GM21528 (cell line): ENCODE results near the gene ZNF415.
A peak's percentile ranks its signal among the peaks of the same experiment; 100 is the strongest.
"Not testable (repeated sequence)": the region's sequence is repeated elsewhere in the genome, so short reads cannot be mapped to it uniquely, and the experiment has no call there.

Experiments used
- ATAC-seq: cut with Tn5 transposase; IDR thresholded peaks from one replicate; pipeline ENCODE4 v1.9.1; 2021; ENCODE audit warnings: mild to moderate bottlenecking, moderate library complexity; ENCODE audit not compliant: unreplicated experiment, low FRiP score

The ZNF415 gene

DNA sequence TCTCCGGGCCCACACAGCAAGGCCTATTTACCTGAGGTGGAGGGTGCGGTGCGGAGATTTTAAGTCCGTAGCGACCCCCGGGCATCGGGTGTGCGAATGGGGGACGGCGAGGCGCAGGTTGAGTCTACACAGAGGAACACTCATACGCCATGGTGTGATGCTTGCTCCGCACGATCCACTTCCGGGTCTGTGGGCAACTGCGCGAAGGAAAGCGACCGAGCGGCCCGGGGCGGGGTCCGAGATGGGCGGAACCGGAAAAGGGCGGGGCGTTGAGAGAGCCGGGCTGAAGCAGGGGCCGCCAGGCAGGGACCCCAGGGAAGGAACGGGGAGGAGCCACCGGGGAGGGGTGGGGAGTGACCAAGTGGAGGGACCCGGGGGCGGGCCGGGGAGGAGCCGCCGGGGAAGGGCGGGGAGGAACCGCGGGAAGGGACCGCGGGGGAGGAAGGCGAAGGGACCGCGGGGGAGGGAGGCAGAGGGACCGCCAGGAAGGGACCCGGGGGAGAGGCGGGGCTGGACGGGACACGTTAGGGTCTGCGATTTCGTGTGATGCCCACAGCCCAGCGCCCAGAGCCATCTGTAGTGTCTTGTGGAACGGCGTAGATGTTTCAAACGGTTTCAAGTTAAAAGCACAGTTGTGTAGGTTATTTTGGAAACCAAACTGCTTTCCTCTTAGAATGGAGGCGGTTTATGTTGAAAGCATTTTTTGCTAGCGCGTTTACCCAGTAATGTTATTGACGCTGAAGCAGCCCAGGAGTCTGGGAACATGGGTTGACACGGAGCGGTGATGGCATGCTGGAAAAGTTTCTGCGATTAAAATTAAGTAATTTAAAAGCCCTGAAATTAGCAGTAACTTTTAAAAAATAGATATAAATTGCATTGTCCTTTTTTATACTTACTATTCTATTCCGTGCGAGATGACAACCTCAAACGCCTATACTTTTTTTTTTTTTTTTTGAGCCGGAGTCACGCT lies 29.2 kb downstream of the ZNF415 start, which contains the start of gene ZNF160:
TSS of gene ZNF160 (minus strand) at position 189 of the 970 bp plus-strand sequence. CDS start 17,146 bp downstream, outside the sequence.
- ATAC-seq: peak; percentile 93

DNA sequence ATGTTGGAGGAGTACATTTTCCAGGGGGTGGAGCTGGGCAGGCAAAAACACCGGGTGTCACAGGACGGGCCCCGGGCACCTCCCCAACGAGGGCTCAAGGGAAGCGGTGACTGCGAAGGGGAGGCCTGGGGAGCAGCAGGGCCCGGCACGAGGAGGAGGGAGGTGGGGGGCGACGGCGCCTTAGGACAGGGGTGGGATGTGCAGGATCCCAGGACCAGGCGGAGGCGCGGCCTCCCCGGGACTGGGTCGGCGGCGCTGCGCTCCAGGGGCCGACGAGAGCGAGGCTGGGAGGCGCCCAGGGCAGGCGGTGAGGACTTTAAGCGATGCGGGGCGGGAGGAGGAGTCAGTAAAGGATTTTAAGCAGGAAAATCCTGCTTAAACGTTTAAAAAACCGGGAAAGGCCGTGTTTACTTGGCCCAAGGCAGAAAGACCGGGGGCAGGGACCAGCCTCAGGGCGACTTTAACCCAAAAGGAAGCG lies 29.9 kb downstream of the ZNF415 start:
- peak; percentile 33 for ATAC-seq

DNA sequence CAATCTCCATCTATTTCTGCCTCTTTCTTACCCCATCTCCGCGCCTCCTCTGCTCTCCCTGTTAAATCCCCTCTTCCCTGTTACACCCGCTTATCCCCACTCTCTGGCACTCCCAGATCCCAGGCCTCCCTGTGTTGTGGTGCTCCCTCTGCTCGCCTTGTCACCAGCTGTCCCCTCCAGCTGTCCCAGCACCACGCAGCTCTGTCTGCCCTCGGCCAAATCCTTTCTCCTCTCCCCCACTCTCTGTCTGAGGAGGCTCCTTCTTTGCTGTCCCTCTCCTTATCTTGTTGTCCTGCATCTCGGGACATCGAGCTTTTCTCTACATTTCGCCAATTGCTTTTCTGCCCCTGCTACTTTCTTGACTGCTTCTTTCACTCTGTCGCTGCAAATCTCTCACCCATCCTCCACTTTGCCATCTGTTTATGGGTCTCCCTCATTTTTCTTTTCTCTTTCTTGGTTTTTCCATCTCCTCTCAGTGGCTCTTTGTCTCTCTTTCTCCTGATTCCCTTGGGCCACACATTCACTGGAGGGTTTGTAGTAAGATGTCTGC lies 30.4 kb downstream of the ZNF415 start:
- no peak for ATAC-seq

- no peak for ATAC-seq
Observed at GRCh38 chr19:53101518-53101917, 31.2 kb downstream of the ZNF415 start.

DNA sequence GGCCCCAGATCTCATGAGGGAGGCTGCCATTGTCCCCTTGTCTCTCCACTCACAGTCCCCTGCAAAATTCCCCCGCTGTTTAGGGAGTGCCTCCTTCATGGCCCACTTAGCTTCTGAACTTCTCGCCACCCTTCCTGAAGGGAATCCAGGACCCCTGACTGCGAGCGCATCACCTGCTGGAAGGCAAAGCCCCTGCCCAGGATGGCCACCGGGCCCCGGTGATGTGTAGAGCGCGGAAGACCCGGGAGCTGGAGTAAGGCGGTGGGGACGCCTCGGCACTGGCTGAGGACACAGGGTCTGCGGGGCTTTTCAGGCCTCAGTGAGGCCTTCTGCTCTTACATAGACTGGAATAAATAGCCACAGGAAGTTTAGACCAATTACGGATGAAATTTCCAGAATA lies 34.1 kb downstream of the ZNF415 start:
- ATAC-seq: not testable (repeated sequence)

- not testable (repeated sequence) for ATAC-seq
Observed at GRCh38 chr19:53096982-53097690, 35.6 kb downstream of the ZNF415 start.

GRCh38 chr19:53096579-53096978 lies 36.1 kb downstream of the ZNF415 start:
- ATAC-seq: not testable (repeated sequence)

DNA sequence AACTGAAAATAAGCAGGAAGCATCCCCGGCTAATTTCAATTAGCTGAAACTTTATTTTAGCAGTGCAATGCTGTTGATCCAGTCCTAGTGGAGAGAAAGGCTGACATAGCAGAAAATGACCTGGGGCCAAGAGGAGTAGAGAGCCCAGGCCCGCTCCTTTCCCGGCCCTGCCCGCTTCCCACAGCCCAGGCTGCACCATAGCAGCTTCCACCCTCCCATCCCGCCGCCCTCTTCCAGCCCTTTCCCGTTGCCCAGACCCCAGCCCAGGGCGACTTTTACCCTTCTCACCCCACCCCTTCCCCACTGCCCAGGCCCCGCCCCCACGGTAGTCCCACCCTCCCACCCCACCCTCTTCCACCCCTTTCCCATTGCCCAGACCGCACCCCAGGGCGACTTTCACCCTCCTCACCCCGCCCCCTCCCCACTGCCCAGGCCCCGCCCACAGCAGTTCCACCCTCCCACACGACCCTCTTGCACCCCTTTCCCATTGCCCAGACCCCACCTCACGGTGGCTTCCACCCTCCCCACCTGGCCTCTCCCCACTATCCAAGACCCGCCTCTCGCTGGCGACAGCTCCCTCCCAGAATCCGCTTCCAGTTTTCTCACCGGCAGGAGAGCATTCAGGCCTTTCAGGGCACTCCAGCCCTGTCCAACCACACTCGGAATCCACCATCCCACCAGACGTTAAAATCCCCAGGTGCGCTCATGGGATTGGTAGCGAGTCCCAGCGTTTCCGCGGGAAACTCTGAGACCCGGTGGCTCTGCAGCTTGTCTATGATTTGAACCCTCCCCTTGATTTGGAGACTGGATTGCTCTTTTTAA lies 37.7 kb downstream of the ZNF415 start:
- no peak for ATAC-seq

- ATAC-seq: no peak
Observed at GRCh38 chr19:53092723-53093122, 40.0 kb downstream of the ZNF415 start.

DNA sequence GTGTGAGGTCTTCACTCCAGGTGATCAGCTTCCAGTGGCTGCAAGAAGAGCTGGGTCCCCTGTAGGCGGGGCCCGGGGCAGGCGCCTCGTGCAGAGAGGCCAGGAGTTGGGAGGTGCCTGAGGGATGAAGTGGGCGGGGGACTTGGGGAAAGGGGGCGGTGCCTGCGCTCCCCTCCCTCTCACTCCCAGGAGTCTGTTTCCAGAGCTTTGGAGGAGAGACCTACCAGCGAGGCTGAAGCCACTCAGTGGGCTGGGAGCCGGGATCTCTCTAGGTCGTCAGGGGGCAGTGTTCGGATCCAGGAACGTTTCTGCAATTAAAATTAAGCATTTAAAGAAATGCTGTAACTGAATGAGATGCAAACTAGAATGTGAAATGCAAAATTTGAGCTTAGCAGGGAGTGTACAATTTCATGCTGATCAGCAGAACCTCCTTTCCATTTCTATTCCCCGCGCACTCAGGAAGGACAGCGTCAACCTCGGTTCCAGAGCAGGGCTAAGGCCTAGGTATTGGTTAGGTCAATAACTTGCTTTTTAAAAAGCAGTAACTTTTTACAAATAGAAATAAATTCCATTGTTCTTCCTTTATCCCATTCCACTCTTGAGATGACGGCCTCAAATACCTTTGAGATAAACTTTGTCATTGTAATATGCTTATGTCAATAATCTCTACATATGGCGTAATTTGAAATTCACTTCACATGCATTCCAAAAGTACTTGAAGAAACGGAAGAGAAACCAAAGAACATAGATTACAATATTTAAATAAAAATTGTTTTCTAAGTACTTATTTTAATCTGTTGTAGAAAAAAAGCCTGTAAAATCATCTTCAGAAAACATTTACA lies 41.1 kb downstream of the ZNF415 start:
- no peak for ATAC-seq

DNA sequence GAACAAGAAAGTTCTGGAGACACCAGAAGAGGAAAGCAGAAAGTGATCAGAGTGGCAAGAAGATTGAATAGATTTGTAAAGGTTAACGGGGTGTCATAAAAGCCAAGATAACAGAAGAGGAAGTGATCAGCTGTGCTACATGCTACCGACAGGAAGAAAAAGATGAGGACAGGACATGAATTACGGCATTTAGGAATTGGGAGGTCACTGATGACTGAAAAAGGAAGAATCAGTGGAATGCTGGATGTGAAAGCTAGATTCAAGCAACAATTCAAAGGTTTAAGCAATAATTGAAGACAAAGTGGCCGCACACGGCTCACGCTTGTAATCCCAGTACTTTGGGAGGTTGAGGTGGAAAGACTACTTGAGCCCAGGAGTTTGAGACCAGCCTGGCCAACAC lies 44.6 kb downstream of the ZNF415 start:
- ATAC-seq: no peak

- ATAC-seq: no peak
Observed at GRCh38 chr19:53086949-53087348, 45.8 kb downstream of the ZNF415 start.

DNA sequence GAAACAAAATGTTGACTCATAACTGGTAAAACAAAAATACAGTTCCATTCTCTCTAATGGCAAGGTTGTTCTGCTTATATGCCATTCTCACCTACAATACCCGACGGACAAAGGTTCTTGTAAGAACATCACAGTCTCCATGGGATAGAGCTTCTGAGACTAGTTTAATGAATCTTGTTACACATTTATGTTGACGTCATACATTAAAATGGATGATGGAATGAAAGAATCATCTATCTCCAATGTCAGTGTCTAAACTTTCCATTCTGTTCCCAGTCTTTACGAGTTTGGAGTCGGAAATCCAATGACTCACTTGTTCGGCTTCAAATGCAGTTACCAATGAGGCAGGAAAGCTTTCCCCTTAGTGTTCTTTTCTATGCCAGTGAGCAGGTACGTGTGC lies 47.2 kb downstream of the ZNF415 start:
- no peak for ATAC-seq

DNA sequence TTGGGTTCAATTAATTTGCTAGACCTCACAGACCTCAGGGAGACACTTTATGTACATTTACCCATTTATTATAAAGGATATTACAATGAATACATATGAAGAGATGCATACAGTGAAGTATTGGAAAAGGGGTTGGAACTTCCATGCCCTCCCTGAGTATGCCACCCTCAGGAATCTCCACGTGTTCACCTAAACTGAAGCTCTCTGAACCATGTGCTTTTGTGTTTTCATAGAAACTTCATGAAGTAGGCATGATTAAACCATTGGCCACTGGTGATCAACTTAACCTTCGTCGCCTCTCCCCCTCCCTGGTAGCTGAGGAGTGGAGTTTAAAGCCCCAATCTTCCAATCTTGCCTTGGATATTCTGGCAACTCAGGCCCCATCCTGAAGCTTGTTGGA lies 49.8 kb downstream of the ZNF415 start:
- no peak for ATAC-seq

GRCh38 chr19:53079313-53079924 lies 53.3 kb downstream of the ZNF415 start:
- no peak for ATAC-seq

DNA sequence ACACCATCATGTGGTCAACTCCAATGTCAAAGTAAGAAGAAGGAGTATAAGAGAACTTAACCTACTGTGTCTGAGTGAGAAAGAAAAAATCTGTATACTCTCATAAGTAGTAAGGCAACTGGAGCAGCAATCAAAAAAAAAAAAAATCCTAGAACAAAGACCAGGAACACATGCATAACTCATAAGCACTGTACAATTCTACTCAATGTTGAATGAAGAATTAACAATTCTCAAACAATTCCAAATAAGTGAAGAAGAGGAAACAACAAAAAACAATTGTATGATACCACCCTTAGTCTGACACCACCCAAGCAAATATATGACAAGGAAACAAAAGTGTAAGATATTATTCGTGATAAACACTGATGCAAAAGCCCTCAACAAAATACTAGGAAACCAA lies 54.0 kb downstream of the ZNF415 start:
- ATAC-seq: no peak

DNA sequence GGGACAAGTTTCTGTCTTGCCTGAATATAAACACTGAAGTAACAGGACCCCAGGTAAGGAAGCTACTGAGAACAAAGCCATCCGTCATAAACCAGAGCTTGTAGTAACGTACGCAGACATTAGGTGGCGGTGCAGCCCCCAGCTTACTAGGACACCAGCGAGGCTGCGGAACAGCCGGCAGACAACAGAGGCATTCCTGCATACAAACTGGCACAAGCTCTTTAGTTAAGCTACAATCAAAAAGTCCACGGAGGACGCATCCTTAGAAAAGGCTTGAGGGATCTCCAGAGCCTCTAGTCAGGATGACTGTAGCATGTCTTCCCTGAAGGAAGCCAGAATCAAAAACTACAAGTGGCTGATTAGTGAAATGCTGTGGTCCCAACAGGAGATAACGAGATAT lies 55.7 kb downstream of the ZNF415 start:
- ATAC-seq: no peak

- no peak for ATAC-seq
Observed at GRCh38 chr19:53068834-53069233, 63.9 kb downstream of the ZNF415 start.

GRCh38 chr19:53068199-53068598 lies 64.5 kb downstream of the ZNF415 start:
- ATAC-seq: no peak
